SK-N-SH treated with all-trans-retinoic acid at 6 μM for 48 hours (cell line): ENCODE results near the gene CPNE2.

Experiments
- ARNTL ChIP-seq: fragments of 450-650 bp; formaldehyde crosslinking; IDR thresholded peaks from 2 replicates; pipeline ENCODE4 v1.5.0; 2020; ENCODE audit warnings: low read depth, mild to moderate bottlenecking, moderate library complexity, borderline replicate concordance
- CSDC2 ChIP-seq: fragments of 250-450 bp; sonication (Bioruptor Pico); IDR thresholded peaks from 2 replicates; pipeline ENCODE4 v1.5.0; 2020; ENCODE audit warnings: mild to moderate bottlenecking, moderate library complexity
- CSRNP3 ChIP-seq: fragments of 250-450 bp; sonication (Bioruptor Pico); IDR thresholded peaks from 2 replicates; pipeline ENCODE4 v1.5.1; 2021; ENCODE audit warnings: mild to moderate bottlenecking, moderate library complexity
- GLIS3 ChIP-seq: fragments of 250-450 bp; sonication (Bioruptor Pico); IDR thresholded peaks from 2 replicates; pipeline ENCODE4 v1.5.0; 2020; ENCODE audit warnings: mild to moderate bottlenecking, moderate library complexity
- ISL1 ChIP-seq: fragments of 250-450 bp; sonication (Bioruptor Pico); IDR thresholded peaks from 2 replicates; pipeline ENCODE4 v2.1.2; 2022; ENCODE audit warnings: mild to moderate bottlenecking, moderate library complexity
- OSR1 ChIP-seq: fragments of 250-450 bp; sonication (Bioruptor Pico); IDR thresholded peaks from 2 replicates; pipeline ENCODE4 v1.8.0; 2022; ENCODE audit warnings: moderate library complexity, mild to moderate bottlenecking, inconsistent platforms
- PATZ1 ChIP-seq: fragments of 250-450 bp; sonication (Bioruptor Pico); IDR thresholded peaks from 2 replicates; pipeline ENCODE4 v1.8.0; 2020; ENCODE audit warnings: mild to moderate bottlenecking, moderate library complexity, borderline replicate concordance
- POU6F1 ChIP-seq: fragments of 250-450 bp; sonication (Bioruptor Pico); IDR thresholded peaks from 2 replicates; pipeline ENCODE4 v1.8.0; 2021; ENCODE audit warnings: low read depth, mild to moderate bottlenecking, moderate library complexity, borderline replicate concordance
- PPARA ChIP-seq: fragments of 250-450 bp; sonication (Bioruptor Pico); IDR thresholded peaks from 2 replicates; pipeline ENCODE4 v1.5.0; 2020; ENCODE audit warnings: mild to moderate bottlenecking, borderline replicate concordance
- TOX ChIP-seq: fragments of 250-450 bp; sonication (Bioruptor Pico); IDR thresholded peaks from 2 replicates; pipeline ENCODE4 v1.8.0; 2021; ENCODE audit warnings: mild to moderate bottlenecking, moderate library complexity, borderline replicate concordance
- ZFP3 ChIP-seq: fragments of 250-450 bp; sonication (Bioruptor Pico); IDR thresholded peaks from 2 replicates; pipeline ENCODE4 v1.5.0; 2020; ENCODE audit warnings: mild to moderate bottlenecking, moderate library complexity
- ZFP30 ChIP-seq: fragments of 450-650 bp; formaldehyde crosslinking; IDR thresholded peaks from 2 replicates; pipeline ENCODE4 v1.5.0; 2022; ENCODE audit warnings: mild to moderate bottlenecking, moderate library complexity
- ZNF565 ChIP-seq: fragments of 450-650 bp; formaldehyde crosslinking; conservative IDR thresholded peaks from 2 replicates; pipeline ENCODE4 v1.5.0; 2020; ENCODE audit warnings: low read depth, mild to moderate bottlenecking, moderate library complexity
- TF ChIP-seq, protein P1 (sequence below): fragments of 250-450 bp; sonication (Bioruptor Pico); IDR thresholded peaks from 2 replicates; pipeline ENCODE4 v1.5.0; 2020; ENCODE audit warnings: mild to moderate bottlenecking, moderate library complexity

DNA sequence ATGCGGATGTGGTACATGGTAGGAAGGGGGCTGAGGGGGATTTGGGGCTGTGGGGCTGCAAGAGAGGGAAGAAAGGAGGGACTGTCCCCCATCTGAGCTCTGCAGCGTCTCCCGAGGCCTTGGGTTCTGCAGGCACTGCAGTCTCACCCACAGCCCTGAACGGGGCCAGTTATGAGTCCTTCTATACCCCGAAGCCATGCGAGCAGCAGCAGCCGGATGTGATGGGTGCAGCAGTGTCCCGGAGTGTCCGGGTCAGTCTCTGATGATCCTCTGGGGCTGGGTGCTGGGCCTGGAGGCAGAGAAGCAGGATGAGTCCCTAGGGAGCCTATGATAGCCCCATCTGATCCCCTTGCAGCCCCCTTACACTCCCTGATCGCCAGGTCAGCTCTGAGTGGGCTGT is 41.5 kb downstream of the CPNE2 start:
- TF ChIP-seq ARNTL (CRISPR knock-in tag): no peak
- no peak for TF ChIP-seq CSDC2 (CRISPR knock-in tag)
- TF ChIP-seq PATZ1 (CRISPR knock-in tag): no peak
- TF ChIP-seq TOX (CRISPR knock-in tag): no peak
- TF ChIP-seq OSR1: no peak
- TF ChIP-seq ZFP30: no peak
- TF ChIP-seq PPARA (CRISPR knock-in tag): no peak
- no peak for TF ChIP-seq CSRNP3 (CRISPR knock-in tag)
- TF ChIP-seq ZNF565 (CRISPR knock-in tag): no peak
- no peak for TF ChIP-seq ZFP3
- TF ChIP-seq, protein P1, sequence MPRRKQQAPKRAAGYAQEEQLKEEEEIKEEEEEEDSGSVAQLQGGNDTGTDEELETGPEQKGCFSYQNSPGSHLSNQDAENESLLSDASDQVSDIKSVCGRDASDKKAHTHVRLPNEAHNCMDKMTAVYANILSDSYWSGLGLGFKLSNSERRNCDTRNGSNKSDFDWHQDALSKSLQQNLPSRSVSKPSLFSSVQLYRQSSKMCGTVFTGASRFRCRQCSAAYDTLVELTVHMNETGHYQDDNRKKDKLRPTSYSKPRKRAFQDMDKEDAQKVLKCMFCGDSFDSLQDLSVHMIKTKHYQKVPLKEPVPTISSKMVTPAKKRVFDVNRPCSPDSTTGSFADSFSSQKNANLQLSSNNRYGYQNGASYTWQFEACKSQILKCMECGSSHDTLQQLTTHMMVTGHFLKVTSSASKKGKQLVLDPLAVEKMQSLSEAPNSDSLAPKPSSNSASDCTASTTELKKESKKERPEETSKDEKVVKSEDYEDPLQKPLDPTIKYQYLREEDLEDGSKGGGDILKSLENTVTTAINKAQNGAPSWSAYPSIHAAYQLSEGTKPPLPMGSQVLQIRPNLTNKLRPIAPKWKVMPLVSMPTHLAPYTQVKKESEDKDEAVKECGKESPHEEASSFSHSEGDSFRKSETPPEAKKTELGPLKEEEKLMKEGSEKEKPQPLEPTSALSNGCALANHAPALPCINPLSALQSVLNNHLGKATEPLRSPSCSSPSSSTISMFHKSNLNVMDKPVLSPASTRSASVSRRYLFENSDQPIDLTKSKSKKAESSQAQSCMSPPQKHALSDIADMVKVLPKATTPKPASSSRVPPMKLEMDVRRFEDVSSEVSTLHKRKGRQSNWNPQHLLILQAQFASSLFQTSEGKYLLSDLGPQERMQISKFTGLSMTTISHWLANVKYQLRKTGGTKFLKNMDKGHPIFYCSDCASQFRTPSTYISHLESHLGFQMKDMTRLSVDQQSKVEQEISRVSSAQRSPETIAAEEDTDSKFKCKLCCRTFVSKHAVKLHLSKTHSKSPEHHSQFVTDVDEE (CRISPR knock-in tag): no peak
- no peak for TF ChIP-seq POU6F1
- no peak for TF ChIP-seq GLIS3 (CRISPR knock-in tag)
- no peak for TF ChIP-seq ISL1
